HG03060 (cell line): Measurements from ENCODE around the gene DOK4.
"Not testable (repeated sequence)": the region's sequence is repeated elsewhere in the genome, so short reads cannot be mapped to it uniquely, and the experiment has no call there.

Experiments
- ATAC-seq: cut with Tn5 transposase; IDR thresholded peaks from one replicate; pipeline ENCODE4 v1.9.1; 2021; ENCODE audit warnings: low read depth, moderate number of reproducible peaks; ENCODE audit not compliant: unreplicated experiment

DOK4 gene

DNA sequence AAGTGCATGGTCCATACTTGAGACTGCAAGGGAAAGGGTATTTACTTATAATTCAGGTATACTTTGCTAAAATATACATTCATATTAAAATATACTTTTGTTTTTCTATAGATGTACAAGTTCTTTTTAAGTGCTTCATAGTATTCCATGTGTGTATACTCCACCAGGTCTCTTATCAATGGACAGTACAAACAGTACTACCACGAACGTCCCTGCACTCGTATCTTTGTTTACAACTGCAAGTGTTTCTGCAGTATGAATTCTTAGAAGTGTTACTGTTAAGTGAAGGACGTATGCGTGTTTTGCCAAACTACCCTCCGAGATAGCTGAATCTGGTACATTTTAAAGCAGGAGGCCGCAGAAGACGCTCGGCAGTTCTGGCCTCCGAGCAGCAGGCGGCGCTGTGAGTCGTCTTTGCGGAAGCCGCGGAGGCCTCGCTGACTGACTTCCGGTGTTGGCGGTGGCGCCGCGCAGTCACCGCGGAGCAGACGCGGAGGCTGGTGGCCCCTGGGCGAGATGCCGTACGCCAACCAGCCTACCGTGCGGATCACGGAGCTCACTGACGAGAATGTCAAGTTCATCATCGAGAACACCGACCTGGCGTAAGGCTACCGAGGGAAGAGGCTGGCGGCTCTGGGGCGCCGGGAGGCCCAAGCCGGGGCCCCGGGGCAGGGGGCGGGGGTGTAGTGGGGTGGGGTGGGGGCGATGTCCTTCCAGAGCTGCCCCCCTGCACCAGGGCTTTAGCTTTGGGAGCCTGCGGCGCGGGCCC, 23.9 kb downstream of the DOK4 start, which contains the start of gene POLR2C:
Gene POLR2C, plus strand, starts transcription at position 471 of the 769 bp plus-strand sequence. Its CDS starts 46 bp downstream, at position 517.
- peak; percentile 70 for ATAC-seq

DNA sequence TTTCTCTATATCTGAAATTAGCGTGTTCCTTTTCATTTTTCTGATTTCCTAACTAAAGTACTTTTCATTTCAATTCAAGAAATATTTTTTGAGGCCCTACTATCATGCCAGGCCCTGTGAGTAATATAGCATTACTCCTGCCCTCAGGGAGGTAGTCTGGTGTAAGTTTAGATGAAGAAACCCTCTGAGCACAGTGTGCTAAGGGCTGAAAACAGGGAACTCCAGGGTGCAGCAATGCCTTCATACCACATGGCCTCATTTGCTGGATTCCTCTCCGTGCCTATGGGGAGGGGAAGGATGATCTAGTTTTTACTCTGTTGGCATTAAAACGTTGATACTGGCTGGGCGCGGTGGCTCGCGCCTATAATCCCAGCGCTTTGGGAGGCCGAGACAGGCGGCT, 34.3 kb downstream of the DOK4 start:
- no peak for ATAC-seq

DNA sequence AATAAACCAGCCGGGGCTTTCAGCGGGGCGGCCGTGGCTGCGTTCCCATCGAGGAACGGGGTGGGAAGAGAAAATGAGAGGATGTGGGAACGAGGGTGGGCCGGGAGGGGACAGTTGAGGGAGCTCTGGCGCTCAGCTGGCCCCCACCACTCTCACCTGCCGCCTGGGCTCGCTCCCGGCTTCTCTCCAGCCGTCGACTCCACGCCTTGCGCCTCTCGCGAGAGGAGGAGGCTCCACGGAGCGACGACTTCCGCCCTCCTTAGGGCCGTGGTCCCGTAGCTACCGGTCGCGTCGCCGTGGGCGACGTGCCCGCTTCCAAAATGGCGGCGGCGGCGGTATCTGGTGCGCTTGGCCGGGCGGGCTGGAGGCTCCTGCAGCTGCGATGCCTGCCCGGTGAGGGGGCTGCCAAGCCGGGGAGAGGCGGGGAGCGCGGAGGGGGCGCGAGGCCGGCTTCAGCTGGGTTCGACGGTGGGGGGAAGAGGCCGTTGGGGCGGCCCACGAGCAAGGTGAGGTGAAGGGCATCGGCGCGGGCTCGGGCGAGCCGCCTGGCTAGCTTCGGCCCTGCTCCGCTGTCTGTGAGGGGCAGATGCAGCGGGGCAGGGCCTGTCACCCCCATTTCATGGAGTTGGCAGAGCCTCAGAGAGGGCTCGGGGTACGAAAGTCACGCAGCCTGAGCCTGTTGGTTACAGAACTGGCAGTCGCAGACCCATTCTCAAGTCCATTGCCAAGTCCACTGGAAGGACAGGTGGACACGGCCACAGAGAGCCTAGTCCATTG, 38.9 kb downstream of the DOK4 start, which contains the start of the genes CIAPIN1 and COQ9:
Gene CIAPIN1, minus strand, starts transcription at position 200 of the 777 bp plus-strand sequence. CDS start 6,457 bp downstream, outside the sequence.
Gene COQ9, plus strand, starts transcription at position 294 of the 777 bp plus-strand sequence. Its CDS starts 27 bp downstream, at position 321.
- ATAC-seq, result peak; percentile 59

DNA sequence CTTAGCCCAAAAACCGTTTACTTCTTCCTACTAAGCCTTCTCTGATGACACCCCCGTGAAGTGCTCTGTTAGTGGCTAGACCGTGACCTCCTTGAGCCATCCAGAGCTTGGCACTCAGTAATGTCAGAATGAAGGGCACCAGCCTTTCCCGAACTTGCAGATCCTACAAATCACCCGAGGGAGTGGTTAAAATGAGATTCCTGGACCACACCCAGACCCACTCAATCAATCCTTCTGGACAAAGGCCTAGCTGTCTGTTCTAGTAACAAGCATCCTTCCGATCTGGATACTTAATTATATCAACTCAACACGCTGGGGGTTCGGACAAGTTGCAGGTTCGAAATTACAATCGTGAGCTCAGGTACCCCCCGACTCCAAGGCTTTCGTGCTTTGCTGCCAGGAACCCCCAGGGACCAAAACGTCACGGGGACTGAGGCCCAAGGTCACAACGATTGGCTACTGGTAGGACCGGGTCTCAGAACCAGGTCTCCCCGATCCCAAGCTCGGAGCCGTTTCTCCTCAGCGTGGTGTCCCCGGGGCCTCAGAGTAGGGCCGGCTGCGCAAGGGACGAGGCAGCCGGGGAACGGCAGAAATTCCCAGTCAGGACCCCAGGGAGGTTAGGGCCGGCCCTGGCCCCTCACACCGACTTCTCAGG, 39.6 kb downstream of the DOK4 start:
- ATAC-seq, result peak; percentile 22

DNA sequence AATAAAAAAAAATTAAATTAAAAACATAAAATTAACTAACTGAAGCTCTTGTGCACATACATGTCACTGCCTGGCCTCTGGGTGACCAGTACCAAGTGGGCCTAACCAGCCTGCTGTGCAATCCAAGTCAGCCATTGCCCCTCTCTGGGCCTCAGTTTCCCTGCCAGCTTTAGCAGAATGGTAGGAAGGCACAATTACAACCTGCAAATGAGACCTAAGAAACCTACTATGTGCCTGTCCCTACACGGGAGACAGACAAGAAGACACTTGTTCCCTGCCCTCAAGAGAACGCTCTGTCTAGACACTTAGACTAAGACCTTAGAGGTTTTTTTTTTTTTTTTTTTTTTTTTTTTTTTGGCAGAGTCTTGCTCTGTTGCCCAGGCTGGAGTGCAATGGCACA, 40.8 kb downstream of the DOK4 start:
- no peak for ATAC-seq

DNA sequence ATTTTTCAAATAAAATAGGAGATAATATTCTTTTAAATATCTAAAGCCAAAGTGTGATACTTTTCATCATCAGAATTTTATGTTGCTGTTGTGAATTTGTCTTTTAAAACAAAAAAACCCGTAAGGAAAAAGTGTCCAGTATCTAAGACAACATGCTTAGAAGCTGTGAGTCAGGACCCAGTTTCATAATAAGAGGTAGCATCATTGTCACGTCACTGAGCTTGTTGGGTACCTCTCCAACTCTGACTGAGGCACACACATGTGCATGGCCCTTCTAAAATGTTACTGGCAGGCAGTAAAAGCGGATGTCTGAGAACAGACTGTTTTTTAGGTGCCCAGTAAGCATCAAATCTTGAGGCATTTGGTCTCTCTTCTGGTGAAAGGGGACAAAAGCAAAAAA, 41.6 kb downstream of the DOK4 start:
- ATAC-seq, result no peak

DNA sequence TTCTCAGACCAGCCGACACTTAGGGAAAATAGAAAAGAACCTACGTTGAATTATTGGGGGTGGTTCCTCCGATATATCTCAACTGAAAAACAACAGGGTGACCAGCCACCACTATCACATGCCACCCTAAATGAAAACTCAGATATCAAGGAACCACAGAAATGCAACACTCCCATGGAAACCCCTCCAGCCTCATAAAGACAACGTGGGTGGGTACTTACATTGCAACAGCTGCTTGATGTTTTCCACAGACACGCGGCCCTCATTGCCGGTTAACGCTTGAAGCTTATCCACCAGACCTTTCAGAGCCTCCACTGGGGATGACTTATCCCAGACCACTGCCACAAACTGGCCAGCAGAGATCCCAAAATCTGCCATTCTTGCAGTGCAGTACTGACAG, 45.7 kb downstream of the DOK4 start:
- ATAC-seq, result not testable (repeated sequence)

DNA sequence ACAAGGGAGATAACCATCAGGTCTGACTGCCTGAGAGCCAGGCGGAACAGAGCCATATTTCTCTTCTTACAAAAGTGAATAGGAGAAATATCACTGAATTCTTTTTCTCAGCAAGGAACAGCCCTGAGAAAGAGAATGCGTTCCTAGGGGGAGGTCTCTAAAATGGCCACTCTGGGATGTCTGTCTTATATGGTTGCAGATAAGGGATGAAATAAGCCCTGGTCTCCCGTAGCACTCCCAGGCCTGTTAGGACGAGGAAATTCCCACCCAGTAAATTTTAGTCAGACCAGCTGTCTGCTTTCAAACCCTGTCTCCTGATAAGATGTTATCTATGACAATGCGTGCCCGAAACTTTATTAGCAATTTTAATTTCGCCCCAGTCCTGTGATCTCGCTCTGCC, 46.3 kb downstream of the DOK4 start:
- not testable (repeated sequence) for ATAC-seq

DNA sequence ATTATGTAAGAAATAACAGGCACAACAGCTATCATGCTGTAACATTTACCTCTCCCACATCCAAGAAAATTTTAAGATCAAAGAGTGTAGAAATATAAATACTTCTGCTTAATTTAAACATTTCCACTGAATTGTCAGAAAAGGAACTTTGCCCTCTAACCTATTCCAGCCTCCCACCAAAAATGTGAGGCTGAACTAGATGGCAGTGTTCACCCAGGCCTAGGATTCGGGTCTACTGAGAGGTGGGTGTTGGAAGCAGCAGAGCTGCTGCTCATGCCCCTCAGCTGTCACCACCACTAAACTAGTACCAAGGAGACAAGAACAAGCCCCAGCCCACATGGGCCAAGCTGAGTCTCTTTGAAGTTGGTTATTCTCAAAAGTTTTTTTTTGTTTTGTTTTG, 50.5 kb downstream of the DOK4 start:
- ATAC-seq, result no peak

DNA sequence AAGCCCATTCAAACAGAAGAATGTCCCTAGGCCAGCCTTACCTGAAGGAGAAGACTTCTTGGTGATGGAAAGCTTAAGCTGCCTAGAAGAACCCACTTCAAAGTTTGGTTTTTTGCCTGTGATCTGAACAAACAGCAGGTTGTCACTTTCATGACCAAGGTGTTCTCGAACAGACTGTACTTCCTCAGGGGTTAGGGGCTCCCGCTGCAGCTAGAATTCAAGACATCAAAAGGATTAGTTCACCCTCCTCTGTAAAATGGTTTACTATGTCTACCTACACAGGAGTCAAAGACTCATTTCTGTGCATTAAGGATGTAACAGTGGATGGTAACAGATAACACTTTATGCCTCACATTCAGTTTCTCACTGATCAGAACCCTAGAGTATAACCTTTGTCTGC, 52.3 kb downstream of the DOK4 start:
- no peak for ATAC-seq

DNA sequence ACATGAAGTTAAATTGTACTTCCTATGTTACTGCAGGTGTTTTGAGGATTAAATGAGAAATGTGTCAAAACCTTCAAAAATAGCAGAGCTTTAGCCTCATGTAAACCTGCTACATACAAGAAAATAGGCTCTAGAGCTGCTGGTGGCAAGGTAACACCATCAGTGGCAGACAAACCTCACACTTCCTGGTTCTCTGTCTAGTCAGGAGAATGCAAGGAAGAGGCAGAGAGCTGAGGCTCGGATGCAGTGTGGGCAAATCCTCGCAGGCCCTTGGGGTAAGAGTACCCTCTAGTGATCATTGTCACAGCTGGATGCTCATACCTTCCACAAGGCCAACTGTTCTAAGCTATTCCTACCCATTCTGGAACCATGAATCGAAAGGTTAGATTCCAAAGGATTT, 53.3 kb downstream of the DOK4 start:
- no peak for ATAC-seq

DNA sequence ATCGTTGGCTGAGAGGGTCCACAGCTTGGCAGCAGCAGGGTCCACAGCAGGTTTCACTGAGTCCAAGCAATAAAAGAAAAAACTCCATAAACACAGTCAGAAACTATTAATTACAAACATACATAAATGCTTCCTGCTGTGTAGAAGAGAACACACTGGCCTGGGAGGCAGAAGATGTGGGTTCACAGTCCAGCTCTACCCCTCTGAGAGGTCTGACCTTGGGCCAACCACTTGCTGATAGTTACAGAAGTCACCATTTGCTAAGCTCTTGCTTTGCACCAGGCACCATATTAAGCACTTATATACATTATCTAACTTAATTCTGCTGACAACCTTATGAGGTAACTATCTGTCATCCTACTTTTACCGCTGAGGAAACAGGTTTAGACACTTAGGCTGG, 53.8 kb downstream of the DOK4 start:
- no peak for ATAC-seq

DNA sequence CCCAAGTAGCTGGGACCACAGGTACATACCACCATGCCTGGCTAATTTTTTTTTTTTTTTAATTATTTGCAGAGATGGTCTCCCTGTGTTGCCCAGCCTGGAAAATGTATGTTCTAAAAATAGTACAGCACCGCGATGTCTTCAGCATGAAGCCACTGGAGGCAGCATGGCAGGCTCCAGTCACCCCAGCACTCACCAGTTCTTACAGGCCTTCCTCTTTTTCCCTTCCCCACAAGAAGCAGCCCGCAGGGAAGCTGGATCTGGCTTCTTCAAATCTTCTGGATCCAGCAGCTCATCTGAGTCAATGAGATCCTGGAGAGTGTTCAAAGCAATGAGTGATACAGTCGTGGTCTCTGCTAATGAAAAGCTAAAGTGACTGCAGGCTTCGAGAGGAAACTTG, 55.3 kb downstream of the DOK4 start:
- ATAC-seq, result no peak

DNA sequence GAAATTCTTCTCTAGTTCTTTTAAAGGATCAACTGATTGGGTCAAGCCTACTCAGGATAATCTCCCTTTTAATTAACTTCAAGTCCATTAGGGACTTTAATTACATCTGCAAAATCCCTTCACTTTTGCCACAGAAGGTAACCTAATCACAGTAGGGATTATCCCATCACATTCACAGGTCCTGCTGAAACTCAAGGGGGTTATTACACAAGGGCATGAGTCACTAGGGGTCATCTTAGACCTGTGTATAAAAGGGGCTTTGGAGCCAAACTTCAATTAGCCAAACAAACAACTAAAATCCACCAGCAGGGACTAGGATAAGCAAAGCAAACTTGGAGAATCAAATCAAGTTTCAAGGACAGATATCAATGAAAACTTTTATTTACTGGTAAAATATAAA, 58.5 kb downstream of the DOK4 start:
- no peak for ATAC-seq

DNA sequence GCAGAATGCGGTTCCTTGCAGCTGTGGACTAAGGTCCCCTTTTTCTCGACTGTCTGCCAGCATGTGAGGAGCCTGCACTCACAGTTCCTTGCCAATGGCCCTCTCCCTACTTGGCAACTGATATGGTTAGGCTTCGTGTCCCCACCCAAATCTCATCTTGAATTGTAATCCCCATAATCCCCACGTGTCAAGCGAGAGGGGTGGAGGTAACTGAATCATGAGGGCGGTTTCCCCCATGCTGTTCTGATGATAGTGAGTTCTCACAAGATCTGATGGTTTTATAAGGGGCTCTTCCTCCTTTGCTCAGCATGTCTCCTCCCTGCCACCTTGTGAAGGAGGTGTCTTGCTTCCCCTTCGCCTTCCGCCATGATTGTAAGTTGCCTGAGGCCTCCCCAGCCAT, 59.0 kb downstream of the DOK4 start:
- no peak for ATAC-seq

DNA sequence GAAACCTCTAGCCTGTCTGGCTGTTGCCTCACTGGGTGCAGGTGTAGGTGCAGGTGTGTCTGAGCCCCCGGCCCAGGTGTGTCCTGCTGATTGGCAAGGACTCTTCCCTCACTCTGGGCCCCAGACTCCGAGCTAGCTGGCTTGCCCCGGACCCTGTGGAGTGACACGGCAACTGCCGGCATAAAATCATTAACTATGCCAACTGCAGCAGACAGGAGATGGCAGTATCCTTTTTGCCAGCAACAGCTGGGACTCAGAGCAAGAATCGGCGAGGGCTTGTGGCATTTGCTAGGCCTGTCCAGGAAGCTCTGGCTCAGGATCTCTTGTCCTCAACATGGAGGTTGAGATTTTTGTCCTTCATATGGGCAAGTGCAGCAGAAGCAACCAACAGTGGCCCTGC, 59.9 kb downstream of the DOK4 start:
- ATAC-seq, result no peak

DNA sequence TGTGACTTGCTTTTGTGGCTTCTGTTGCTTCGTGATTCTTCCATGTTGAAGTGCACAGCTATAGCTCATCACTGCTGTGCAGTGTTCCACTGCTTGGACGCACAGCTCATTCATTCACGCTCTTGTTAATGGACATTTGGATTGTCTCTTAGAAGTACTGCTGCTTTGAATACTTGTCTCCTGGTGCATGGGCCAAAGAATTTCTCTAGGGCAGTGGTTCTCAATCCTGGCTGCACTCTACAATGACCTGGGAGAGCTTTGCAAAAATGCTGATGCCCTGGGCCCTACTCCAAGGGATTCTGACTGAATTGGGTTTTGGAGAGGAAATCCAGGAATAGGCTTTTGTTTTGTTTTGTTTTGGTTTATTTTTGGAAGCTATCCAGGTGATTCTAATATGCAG, 61.7 kb downstream of the DOK4 start:
- ATAC-seq, result no peak

DNA sequence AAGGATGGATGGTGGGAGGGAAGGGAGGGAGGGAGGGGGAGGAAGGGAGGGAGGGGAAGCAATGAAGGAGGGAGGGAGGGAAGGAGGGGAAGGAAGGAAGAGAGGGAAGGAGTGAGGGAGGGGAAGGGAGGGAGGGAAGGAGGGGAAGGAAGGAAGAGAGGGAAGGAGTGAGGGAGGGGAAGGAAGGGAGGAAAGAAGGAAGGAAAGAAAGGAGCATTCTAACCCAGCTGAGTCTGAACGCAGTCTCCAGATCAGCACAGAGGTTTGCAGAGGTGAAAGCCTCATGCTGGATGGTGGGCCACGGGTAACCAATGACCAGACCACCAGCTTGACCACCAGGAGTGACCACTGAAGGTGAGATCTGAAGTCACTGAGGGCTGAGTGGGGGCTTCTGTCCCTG, 63.1 kb downstream of the DOK4 start:
- no peak for ATAC-seq

DNA sequence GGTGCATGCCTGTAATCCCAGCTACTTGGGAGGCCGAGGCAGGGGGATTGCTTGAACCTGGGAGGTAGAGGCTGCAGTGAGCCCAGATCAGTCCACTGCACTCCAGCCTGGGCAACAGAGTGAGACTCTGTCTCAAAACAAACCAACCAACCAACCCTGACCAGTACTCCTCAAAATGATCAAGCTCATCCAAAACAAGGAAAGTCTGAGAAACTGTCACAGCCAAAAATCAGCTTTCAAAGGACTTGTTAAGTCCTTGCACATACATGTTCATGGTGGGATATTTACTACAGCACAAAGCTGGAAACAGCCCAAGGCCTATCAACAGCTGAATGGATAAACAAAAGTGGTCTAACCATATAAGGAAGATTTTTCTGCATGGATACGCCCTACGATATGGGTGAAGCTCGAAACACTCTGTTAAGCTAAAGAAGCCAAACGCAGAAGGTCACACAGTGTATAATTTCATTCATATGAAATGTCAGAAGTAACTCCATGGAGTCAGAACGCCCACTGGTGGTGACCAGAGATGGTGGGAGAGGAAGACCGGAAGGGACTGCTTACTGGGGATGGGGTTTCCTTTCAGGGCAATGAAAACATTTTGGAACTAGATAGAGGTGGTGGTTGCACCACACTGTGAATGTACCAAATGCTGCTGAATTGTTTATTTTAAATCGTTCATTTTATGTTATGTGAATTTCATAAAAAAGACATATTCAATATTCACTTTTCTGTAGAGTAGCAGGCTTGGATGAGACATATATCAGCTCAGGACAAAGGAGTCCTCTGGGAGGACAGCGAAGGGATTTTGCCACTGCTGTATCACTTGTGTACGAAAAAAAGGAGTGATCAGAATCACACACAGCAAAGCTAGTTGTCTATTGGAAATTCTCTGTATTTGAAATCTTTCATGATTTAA, 64.0 kb downstream of the DOK4 start:
- no peak for ATAC-seq
